ENCODE measurements around the gene KRTAP10-7.
"Not testable (repeated sequence)": the region's sequence is repeated elsewhere in the genome, so short reads cannot be mapped to it uniquely, and the experiment has no call there.

KRTAP10-7 gene

DNA sequence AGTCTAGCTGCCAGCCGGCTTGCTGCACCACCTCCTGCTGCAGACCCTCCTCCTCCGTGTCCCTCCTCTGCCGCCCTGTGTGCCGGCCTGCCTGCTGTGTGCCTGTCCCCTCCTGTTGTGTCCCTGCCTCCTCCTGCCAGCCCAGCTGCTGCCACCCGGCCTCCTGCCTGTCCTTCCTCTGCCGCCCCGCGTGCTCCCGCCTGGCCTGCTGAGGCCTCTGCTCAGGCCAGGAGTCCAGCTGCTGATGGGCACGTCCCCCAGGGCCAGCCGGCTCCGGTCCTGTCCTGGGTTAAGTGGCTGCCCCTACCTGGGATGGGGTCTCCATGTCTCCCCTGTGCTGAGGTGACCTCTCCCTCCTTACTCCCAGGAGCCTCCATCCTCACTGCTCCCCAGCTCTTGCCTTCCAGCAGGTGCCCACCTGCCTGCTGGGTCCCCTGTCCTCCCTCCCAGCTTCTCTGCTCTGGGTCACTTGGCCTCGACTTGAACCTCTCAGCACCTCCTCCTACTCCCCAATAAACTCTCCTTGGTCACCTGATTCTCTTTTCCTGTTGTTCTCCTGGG lies 12.4 kb downstream of the KRTAP10-7 start:
- no peak for FAIRE-seq

DNA sequence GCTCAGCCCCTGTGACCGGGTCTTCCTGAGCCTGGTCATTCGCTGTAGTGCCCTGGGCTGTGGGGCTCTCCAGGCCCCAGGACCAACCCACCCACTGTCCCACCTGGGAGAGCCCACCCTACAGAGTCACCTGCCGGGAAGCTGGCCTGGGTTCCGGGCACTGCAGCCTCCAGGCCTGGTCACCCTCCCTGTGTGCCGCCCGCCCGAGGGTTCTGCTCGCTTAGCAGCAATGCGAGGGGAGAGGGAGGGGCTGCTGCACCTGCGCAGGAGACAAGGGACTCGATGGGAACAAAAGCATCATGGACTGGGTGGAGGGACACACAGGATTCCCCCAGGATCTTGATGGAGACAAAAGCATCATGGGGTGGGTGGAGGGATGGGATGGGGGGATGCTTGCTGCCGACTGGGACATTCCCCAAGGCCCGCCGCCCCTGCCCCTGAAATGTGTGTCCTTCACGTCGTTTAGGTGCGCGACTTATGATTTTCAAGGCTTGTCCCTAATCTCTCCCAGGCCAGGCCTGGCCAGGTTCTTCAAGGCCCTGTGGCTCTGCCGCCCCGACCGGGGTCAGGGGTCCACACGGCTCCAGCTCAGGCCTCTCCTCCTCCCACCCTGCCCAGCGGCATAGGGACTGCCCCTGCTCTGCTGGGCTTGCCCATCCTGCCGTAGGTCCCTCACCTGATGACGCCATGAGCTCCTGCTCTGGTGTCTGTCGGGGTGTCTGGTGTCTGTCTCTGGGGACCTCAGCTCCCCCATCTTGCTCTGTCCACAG lies 13.2 kb downstream of the KRTAP10-7 start:
- FAIRE-seq, result no peak

DNA sequence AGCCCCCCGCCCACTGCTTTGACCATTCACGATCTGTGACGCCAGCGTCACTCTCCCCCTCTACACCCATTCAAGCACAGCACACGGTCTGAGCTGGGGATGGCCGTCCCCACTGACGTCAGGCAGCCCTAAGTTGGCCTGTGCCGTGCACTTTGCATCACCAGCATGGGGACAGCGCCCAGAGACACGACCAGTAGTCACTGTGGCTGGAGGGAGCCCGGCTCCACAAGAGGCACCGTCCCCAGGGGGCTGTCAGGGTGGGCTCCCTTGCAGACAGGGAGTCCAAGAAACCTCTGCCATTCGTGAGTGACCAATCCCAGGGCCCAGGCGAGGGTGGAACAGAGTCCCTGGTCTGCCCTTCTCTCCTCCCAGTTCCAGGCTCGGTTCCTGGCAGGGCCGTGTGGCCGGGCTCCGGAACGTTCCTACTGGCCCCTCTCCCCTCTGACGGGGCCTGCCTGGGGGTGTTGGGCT lies 13.8 kb downstream of the KRTAP10-7 start:
- no peak for FAIRE-seq

DNA sequence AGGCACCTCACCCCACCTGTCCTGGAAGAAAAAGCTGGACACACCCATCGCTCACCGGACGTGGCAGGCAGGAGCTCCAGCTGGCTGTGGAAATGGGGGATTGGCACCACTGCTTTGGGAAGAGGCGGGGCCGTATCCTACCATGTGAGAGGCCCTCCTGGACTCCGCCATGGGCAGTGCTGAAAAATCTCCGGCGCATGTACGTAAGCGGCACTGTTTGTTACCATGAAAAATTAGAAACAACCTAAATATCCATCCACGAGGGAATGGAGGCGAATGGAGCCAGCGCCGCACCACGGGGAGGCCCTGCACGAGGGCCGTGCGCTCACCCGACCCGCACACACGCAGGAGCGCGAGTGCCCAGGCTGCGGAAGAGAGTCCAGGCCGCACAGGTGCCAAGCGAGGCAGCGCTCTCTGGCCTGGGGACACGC lies 14.6 kb downstream of the KRTAP10-7 start:
- FAIRE-seq, result no peak

DNA sequence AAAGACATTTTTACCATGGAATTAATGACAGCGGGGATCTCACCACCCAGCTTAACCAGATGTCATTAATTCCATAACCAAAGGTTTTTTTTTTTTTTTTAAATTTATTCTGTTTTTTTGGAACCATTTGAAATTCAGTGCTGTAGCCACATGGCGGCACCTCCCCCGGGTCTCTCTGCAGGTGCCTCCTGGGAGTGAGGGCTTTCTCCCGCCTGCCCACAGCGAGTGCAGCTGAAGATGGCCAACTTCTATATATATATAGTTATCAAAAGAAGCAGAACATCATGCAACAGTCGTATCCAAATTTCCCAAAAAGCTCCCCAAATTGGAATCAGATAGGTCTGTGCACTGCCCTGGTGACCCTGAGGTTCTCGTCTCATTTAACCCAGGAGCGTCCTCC lies 15.1 kb downstream of the KRTAP10-7 start:
- no peak for FAIRE-seq

DNA sequence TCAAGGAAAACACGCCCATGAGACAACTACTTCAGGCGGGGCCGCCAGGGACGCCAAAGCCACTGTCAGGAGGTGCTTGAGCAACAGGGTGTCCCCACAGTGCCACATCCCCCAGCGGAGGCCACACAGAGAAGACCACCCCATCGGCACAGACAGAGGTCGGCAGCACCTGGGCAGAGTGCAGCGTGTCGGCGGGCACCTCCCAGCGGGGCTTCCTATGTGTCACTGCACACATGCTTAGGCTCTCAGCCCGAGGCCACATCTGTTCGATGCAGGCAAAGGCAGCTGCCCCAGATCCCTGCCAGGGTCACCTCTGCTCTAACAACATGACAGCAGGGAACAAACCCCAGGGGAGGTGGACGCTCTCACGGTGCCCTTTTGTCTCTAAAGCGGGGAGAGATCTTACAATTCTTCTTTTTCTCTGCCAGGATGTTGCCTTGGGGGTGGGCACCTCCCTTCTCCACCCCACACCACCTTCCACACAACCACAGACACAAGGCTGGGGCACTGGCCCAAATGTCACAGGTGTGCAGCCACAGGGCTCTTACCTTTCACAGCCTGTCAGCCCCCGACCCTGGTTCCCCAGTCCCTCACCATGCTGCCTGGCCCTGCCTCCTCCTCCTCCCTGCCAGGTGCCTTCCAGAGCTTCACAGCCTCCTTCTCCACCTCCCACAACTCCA lies 15.7 kb downstream of the KRTAP10-7 start:
- no peak for FAIRE-seq

DNA sequence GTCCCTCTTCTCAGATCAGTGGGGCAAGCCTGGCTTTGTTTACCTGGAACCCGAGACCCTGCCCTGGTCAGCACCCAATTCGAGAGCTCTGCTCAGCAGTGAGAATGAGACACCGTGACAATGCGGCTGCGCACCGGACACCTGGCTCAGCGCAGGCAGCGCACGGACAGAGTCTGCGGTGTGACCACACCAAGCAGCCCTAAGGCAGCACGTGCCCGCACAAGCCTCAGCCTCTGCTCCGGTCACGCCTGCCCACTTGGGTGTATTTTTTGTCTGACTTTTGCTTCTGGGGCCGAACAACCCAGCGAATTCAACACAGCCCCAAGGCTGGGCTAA lies 16.2 kb downstream of the KRTAP10-7 start:
- FAIRE-seq, result no peak

DNA sequence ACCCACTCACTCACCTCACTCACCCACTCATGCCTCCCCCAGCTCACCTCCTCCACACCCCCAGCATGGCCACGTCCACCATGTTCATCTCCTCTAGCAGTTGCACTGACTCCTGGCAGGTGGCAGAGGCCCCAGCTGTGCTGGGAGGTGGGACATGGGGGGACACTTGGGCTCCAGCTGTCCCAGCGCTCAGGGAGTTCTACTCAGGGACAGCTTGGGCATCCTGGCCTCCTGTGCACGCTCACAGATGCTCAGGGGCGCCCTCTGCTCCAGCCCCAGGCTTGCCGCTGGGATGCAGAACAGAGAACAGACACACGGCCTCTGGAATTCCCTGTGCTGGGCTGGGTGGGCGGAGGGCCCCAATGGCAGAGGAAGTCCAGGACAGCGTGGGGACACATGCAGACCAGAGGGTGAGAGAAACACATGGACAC lies 16.7 kb downstream of the KRTAP10-7 start:
- no peak for FAIRE-seq

DNA sequence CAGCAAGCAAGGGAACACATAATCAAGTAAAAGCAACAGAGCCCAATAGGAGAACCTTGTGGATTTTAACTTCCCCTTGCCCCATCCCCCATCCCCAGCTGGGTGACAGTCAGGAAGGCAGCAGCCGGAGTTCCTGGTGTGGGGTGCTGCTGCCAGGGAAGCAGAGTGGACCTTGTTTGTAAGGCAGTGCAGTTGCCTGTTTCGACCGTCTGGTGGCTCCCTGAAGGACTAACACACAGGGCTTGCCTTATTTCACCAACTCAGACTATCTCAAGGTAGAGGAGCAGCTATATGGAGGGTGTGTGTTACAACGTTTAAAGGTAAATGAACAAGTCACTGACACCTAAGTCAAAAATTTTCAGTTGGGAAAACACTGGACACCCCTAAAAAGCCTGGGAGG lies 18.1 kb downstream of the KRTAP10-7 start:
- no peak for FAIRE-seq

DNA sequence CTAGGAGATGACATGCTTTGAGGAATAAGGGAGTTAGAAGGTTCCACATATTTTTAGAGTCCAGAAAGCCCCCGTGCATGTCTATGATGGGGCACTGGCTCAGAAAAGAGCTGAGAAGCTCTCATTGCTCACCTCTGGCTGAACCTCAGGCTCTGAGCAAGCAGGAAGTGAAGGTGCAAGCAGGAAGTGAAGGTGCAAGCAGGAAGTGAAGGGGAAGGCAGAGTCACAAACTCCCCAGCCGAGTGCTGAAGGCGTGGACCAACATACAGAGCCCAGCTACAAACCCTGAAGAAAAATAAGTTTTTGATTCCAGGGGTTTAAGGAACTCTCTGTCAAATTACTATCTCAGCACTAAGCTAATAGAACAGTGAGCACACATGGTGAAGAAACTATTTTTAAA lies 18.5 kb downstream of the KRTAP10-7 start:
- no peak for FAIRE-seq

DNA sequence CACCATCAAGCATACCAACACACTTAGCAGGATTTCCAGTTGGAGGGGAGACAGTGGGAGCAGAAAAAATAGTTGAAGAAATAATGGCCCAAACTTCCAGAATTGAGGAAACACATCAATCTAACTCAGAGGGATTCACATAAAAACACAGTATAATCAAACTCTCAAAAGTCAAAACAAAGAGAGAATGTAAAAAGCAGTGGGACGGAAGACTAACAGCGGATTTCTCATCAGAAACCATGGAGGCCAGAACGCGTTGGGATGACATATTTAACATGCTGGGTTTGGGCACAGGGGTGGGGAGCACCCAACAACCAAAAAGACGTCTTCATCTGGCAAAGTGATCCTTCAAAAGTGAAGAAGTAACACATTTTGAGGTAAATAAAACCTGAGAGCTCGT lies 19.5 kb downstream of the KRTAP10-7 start:
- no peak for FAIRE-seq

DNA sequence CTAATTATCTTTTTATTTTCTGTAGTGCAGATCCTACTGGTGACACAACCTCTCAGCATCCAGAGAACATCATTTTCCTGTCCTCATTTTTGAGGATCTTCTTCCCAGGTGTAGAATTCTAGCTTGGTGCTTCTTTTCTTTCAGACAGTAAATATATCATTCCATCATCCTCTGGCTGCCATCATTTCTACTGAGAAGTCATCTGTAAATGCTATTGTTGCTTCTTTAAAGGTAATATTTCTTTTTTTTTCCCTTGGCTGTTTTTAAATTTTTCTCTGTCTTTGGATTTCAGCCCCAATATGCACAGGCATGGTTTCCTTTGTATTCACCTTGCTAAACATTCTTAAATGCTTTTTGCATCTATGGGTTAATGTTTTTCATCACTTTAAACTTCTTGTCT lies 23.2 kb downstream of the KRTAP10-7 start:
- FAIRE-seq, result no peak

DNA sequence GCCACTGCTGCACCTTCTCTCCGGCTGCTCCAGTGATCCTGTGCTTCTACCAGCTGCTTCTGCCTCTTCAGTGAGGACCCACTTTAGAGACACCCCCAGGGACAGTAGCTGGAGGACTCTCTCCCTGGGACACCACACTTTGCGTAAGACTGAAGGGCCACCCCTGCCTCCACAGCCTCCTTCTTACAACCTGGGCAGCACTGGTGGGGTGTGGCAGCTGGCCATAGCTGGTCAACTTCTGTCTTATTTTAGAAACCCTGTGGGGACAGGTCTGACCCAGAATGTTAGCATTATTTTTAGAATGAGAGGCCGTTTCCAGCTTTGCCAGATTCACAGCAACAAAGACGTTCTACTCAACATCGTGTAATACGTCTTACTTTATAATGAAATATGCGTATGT lies 25.4 kb downstream of the KRTAP10-7 start:
- no peak for FAIRE-seq

DNA sequence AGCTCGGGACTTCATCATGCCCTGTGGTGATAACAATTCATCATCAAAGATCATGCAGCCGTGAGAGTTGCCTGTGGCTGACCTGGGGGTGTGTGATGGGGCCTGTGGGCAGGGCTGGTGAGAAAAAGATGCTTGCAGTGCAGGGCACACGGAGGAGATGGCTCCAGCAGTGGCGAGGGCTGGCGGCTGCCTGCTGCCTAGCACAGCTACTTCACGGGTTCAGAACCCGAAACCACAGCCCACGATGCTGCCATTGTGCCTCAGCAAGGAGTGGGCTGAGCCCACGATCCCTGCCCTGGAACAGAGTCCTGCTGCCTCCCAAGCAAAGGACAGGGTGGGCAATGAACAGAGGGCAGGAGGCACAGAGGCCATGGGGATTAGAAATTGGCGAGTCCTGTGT lies 25.9 kb downstream of the KRTAP10-7 start:
- FAIRE-seq, result no peak

DNA sequence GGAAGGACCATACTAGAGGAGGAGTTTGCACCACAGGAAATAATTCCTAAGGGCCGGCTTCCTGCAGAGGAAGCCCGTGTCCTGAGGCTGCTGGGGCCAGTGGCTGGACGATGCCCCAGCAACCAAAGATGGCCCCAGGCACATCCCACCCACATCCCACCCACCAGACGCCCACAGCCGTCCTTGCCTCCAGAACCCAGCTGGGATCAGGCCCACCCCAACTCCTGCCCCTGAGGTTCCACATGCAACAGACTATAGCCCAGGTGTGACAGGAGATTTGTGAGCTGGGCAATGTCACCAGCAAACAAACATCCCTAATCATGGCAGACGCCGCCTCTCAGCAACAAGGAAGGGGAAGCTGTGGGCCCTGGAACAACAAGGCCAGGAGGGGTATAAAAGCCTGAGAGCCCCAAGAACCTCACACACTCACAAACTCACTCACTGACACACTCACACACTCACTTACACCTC lies 26.3 kb downstream of the KRTAP10-7 start, which contains the start of gene KRTAP10-9:
KRTAP10-9 (plus strand) TSS at position 421 of the 471 bp plus-strand sequence. CDS start 79 bp downstream, outside the sequence.
- FAIRE-seq, result no peak

DNA sequence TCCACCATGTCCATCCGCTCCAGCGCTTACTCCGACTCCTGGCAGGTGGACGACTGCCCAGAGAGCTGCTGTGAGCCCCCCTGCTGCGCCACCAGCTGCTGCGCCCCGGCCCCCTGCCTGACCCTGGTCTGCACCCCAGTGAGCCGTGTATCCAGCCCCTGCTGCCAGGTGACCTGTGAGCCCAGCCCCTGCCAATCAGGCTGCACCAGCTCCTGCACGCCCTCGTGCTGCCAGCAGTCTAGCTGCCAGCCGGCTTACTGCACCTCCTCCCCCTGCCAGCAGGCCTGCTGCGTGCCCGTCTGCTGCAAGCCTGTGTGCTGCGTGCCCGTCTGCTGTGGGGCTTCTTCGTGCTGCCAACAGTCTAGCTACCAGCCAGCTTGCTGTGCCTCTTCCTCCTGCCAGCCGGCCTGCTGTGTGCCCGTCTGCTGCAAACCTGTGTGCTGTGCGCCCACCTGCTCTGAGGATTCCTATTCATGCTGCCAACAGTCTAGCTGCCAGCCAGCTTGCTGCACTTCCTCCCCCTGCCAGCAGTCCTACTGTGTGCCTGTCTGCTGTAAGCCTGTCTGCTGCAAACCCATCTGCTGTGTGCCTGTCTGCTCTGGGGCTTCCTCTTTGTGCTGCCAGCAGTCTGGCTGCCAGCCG lies 26.9 kb downstream of the KRTAP10-7 start:
- not testable (repeated sequence) for FAIRE-seq

DNA sequence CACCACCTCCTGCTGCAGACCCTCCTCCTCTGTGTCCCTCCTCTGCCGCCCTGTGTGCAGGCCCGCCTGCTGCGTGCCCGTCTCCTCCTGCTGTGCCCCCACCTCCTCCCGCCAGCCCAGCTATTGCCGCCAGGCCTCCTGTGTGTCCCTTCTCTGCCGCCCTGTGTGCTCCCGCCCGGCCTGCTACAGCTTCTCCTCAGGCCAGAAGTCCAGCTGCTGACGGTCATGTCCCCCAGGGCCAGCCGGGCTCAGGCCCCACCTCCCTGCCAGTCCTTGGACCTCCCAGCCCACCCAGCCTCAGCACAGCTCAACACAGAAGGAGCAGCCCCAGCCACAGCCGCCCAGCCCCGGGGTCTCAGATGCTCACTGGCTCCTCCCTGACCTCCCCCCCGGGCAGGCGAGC lies 27.4 kb downstream of the KRTAP10-7 start:
- FAIRE-seq, result not testable (repeated sequence)

DNA sequence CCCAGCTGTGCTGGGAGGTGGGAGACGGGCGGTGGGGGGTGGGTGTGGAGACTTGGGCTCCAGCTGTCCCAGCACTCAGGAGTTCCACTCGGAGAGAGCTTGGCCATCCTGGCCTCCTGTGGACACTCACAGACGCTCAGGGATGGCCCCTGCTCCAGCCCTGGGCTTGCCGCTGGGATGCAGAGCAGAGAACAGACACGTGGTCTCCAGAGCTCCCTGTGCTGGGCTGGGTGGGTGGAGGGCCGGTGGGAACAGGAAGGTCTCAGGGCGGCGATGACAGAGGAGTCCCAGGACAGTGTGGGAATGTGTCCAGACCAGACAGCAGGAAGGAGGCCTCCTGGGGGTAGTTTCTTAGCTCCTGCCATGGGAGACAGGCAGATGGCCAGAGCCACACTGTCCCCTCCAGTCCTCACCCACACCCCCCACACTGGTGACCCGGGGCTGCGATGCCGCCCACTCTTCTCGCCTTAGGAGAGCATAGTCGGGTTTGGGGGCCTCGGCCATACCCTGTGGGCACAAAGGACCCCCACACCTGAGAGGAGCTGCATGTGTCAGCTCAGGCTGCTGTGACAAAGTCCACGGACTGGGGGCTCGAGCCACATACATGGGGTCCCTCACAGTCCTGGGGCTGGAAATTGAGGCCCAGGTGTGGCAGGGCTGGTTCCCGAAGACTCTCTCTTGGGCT lies 28.5 kb downstream of the KRTAP10-7 start:
- no peak for FAIRE-seq

DNA sequence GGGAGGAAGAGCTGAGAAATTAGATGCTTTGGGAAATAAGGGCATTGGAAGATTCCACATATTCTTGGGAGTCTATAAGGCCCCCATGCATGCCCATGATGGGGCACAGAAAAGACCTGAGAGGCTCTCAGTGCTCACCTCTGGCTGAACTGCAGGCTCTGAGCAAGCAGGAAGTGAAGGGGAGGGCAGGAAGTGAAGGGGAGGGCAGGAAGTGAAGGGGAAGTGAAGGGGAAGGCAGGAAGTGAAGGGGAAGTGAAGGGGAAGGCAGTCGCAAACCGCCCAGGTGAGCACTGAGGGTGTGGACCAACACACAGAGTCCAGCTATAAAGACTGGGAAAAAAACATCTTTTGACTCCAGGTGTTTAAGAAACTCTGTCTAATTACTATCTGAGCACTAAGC lies 30.0 kb downstream of the KRTAP10-7 start:
- FAIRE-seq, result no peak

DNA sequence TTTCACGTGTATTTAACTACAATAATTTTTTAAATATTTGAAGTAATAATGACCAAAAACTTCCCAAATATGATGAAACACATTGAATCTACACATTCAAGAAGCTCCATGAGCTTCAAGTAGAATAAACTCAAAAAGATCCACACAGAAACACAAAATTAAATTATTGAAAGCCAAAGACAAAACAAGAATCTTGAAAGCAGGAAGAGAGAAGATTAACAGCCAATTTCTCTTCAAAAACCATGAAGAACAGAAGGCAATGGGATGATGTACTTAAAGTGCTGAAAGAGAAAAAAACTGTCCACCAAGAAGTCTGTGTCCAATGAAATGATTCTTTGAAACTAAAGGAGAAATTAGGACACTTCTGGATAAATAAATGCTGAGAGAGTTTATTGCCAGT lies 31.7 kb downstream of the KRTAP10-7 start:
- no peak for FAIRE-seq

DNA sequence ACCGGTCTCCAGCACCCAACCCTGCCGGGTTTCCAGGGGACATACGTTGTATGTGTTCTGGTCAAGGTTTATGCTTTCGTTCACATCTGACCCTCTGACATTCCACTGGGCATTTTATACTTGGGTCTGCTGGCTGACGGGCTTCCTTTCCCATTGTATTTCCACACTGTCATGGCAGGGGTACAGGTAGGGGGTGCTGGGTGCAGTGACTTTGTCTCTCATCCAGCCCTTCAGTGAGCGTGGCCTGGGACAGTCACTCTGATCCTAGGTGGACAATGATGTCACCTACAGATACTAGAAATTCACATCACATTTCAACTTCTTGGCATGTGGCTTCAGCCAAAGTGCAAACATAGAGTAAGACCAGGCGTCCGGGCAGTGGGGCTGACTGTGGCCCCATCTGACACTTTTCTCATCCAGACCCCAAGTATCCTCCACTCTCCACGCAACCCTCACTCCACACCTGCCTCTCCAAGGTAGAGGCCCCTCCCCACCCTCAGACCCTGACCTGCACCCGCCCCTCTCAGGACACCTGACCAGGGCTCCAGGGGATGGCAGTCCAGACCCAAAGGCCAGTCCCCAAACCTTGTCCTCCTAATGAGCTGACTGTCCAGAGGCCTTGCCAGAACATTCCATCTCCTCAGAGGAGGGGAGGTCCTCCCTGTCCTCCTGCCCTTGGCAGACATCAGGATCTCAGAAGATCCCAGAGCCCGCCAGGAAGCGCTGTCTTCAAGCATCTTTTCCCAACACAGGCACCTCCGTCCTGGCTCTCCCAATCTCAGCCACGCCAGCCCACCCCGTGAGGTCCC lies 36.0 kb downstream of the KRTAP10-7 start:
- FAIRE-seq, result no peak
